ENCODE results near the gene PIK3C2G. TPM values are rescaled to one million over a fixed set of nuclear protein-coding genes. Genes with fewer than 3 reads are reported as not detected.

PIK3C2G gene
- total and polyA plus RNA-seq, 3 donors from 2014 or later, result 0.55 to 1.1 (median 0.62) TPM

DNA sequence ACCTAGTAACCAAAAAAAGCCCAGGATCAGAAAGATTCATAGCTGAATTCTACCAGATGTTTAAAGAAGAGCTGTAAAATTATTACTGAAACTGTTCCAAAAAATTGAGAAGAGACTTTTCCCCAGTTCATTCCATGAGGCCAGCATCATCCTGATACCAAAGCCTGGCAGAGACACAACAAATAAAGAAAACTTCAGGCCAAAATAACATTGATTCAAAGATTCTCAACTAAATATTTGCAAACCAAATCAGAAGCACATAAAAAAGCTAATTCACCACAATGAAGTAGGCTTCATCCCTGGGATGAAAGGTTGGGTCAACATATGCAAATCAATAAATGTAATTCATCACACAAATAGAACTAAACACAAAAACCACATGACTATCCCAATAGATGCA lies 325.3 kb downstream of the PIK3C2G start:
- no peak for DNase-seq
- Histone ChIP-seq H3K4me3 (no peak overlapping the region), H3K4me1 (no peaks in the 10 kb centered on the region), H3K36me3 (ENCODE audit: low read depth, missing control alignments) (no peaks in the 10 kb centered on the region), H3K27ac (no peak overlapping the region), H3K9me3 (no peaks in the 10 kb centered on the region), H3K27me3 (no peaks in the 10 kb centered on the region)
- TF ChIP-seq, protein P1, sequence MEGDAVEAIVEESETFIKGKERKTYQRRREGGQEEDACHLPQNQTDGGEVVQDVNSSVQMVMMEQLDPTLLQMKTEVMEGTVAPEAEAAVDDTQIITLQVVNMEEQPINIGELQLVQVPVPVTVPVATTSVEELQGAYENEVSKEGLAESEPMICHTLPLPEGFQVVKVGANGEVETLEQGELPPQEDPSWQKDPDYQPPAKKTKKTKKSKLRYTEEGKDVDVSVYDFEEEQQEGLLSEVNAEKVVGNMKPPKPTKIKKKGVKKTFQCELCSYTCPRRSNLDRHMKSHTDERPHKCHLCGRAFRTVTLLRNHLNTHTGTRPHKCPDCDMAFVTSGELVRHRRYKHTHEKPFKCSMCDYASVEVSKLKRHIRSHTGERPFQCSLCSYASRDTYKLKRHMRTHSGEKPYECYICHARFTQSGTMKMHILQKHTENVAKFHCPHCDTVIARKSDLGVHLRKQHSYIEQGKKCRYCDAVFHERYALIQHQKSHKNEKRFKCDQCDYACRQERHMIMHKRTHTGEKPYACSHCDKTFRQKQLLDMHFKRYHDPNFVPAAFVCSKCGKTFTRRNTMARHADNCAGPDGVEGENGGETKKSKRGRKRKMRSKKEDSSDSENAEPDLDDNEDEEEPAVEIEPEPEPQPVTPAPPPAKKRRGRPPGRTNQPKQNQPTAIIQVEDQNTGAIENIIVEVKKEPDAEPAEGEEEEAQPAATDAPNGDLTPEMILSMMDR (IDR thresholded peaks at IDR 0.05), result no peak
- no peak for TF ChIP-seq POLR2A (IDR thresholded peaks at IDR 0.05)
- intact Hi-C loops (cut with DNase I; ENCODE audit: low total_unique reads), result no loop called here

DNA sequence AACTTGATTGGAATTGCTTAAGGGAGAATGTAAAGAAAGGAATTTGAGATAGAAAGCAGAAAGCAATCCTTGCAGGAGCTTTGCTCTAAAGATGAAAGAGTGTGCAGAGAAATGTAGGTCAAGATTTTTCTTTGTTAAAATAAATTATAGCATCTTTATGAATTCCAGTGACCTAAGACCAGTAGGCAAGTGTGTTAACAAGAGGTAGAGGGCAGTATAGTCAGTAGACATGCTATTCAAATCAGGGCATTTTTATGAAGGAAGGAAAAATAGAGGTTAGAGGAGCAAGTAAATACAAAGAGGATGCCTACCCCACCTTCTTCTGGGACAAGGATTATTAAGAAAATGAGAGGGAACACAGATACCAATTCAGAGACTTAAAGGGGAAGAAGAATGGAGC lies 328.0 kb downstream of the PIK3C2G start:
- H3K27me3 ChIP-seq, result no peaks in the 10 kb centered on the region
- intact Hi-C loops (cut with DNase I; ENCODE audit: low total_unique reads), result no loop called here
- no peak for TF ChIP-seq POLR2A (IDR thresholded peaks at IDR 0.05)
- TF ChIP-seq, protein P1 (IDR thresholded peaks at IDR 0.05), result no peak
- no peak for DNase-seq
- H3K27ac ChIP-seq, result no peak overlapping the region
- no peaks in the 10 kb centered on the region for H3K9me3 ChIP-seq
- H3K36me3 ChIP-seq (ENCODE audit: low read depth, missing control alignments), result no peaks in the 10 kb centered on the region
- H3K4me1 ChIP-seq, result no peaks in the 10 kb centered on the region
- H3K4me3 ChIP-seq, result no peak overlapping the region

- Histone ChIP-seq H3K27me3 (no peaks in the 10 kb centered on the region), H3K27ac (no peak overlapping the region), H3K9me3 (no peaks in the 10 kb centered on the region), H3K4me1 (no peaks in the 10 kb centered on the region), H3K4me3 (no peak overlapping the region), H3K36me3 (ENCODE audit: low read depth, missing control alignments) (no peaks in the 10 kb centered on the region)
- intact Hi-C loops (cut with DNase I; ENCODE audit: low total_unique reads), result no loop called here
- no peak for DNase-seq
- TF ChIP-seq, protein P1 (IDR thresholded peaks at IDR 0.05), result no peak
- no peak for TF ChIP-seq POLR2A (IDR thresholded peaks at IDR 0.05)
These were observed 330.2 kb downstream of the PIK3C2G start for GRCh38 chr12:18591473-18591872.

GRCh38 chr12:18595412-18595811 lies 334.1 kb downstream of the PIK3C2G start:
- H3K4me1 ChIP-seq, result no peaks in the 10 kb centered on the region
- intact Hi-C loops (cut with DNase I; ENCODE audit: low total_unique reads), result no loop called here
- TF ChIP-seq, protein P1 (IDR thresholded peaks at IDR 0.05), result no peak
- no peak for TF ChIP-seq POLR2A (IDR thresholded peaks at IDR 0.05)
- DNase-seq, result no peak
- no peak overlapping the region for H3K4me3 ChIP-seq
- H3K27ac ChIP-seq, result no peak overlapping the region
- H3K27me3 ChIP-seq, result no peaks in the 10 kb centered on the region
- no peaks in the 10 kb centered on the region for H3K9me3 ChIP-seq
- no peaks in the 10 kb centered on the region for H3K36me3 ChIP-seq (ENCODE audit: low read depth, missing control alignments)

DNA sequence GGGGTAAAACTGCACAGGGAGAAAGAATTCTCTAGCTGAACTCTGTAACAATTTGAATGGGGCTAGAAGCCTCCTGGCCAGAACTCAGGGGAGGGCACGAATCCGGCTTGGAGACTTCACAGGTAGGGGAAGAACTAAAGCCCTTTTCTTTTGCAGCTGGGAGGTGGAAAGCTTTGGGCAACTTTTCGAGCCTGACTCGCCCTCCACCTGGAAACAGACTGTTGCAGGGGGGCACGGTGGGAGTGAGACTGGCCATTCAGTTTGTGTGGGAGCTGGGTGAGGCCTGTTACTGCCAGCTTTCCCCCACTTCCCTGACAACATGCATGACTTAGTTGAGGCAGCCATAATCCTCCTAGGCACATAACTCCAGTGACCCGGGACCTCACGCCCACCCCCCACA lies 340.6 kb downstream of the PIK3C2G start:
- DNase-seq, result no peak
- no peak for TF ChIP-seq POLR2A (IDR thresholded peaks at IDR 0.05)
- TF ChIP-seq, protein P1 (IDR thresholded peaks at IDR 0.05), result no peak
- intact Hi-C loops (cut with DNase I; ENCODE audit: low total_unique reads), result no loop called here
- Histone ChIP-seq H3K27me3 (no peaks in the 10 kb centered on the region), H3K4me1 (no peaks in the 10 kb centered on the region), H3K36me3 (ENCODE audit: low read depth, missing control alignments) (no peaks in the 10 kb centered on the region), H3K4me3 (no peak overlapping the region), H3K27ac (no peak overlapping the region), H3K9me3 (no peaks in the 10 kb centered on the region)
- WGBS, 2 donors, result 88 to 95% methylated on average over 6 to 7 of the region's 7 CpGs

Data from testis (tissue), 3 donors.